ENCODE measurements around the gene PNKP.

GRCh38 chr19:49855277-49855675 is 12.1 kb downstream of the PNKP start:
- no peak for TF ChIP-seq REST (tag by site-specific recombination; IDR thresholded peaks at IDR 0.05)
- TF ChIP-seq CTCF (tag by site-specific recombination; IDR thresholded peaks at IDR 0.05): no peak
- TF ChIP-seq PRDM10 (tag by site-specific recombination; IDR thresholded peaks at IDR 0.05): no peak
- no peak for TF ChIP-seq ZNF660 (tag by site-specific recombination; IDR thresholded peaks at IDR 0.05)
- TF ChIP-seq ZNF19 (tag by site-specific recombination; IDR thresholded peaks at IDR 0.05; ENCODE audit: low read depth): no peak
- TF ChIP-seq ZNF174 (tag by site-specific recombination; IDR thresholded peaks at IDR 0.05): no peak
- no peak for TF ChIP-seq ZNF549 (tag by site-specific recombination; IDR thresholded peaks at IDR 0.05)
- no peak for TF ChIP-seq ZNF302 (tag by site-specific recombination; IDR thresholded peaks at IDR 0.05; ENCODE audit: low read depth)
- no peak for TF ChIP-seq ZNF792 (tag by site-specific recombination; IDR thresholded peaks at IDR 0.05)

Measured in HEK293 (cell line).